HG02884 (cell line): ENCODE results near the gene MYO1D.

Experiments used
- ATAC-seq: cut with Tn5 transposase; IDR thresholded peaks from one replicate; pipeline ENCODE4 v1.9.1; 2021; ENCODE audit warnings: mild to moderate bottlenecking, moderate library complexity; ENCODE audit not compliant: unreplicated experiment

MYO1D gene

GRCh38 chr17:32517982-32518381, 358.9 kb downstream of the MYO1D start:
- ATAC-seq, result no peak

GRCh38 chr17:32516940-32517701, 359.8 kb downstream of the MYO1D start:
- no peak for ATAC-seq

GRCh38 chr17:32516450-32516849, 360.5 kb downstream of the MYO1D start:
- no peak for ATAC-seq

- no peak for ATAC-seq
These were observed 361.1 kb downstream of the MYO1D start for GRCh38 chr17:32515677-32516383.

GRCh38 chr17:32514606-32515005, 362.3 kb downstream of the MYO1D start:
- ATAC-seq, result no peak

- ATAC-seq, result no peak
These were observed 363.3 kb downstream of the MYO1D start for GRCh38 chr17:32513579-32513978.

GRCh38 chr17:32512328-32512727, 364.6 kb downstream of the MYO1D start:
- no peak for ATAC-seq

- ATAC-seq, result no peak
These were observed 366.5 kb downstream of the MYO1D start for GRCh38 chr17:32510466-32510865.

GRCh38 chr17:32508926-32509325, 368.0 kb downstream of the MYO1D start:
- no peak for ATAC-seq

GRCh38 chr17:32504166-32504990, 372.5 kb downstream of the MYO1D start:
- ATAC-seq, result no peak

GRCh38 chr17:32503251-32504165, 373.4 kb downstream of the MYO1D start:
- peak; percentile 92 for ATAC-seq

GRCh38 chr17:32502710-32503109, 374.2 kb downstream of the MYO1D start:
- ATAC-seq, result no peak

GRCh38 chr17:32502013-32502412, 374.9 kb downstream of the MYO1D start:
- no peak for ATAC-seq

- no peak for ATAC-seq
These were observed 378.5 kb downstream of the MYO1D start for GRCh38 chr17:32498391-32498790.

GRCh38 chr17:32497431-32498205, 379.3 kb downstream of the MYO1D start:
- no peak for ATAC-seq

GRCh38 chr17:32496395-32497073, 380.4 kb downstream of the MYO1D start:
- ATAC-seq, result no peak

GRCh38 chr17:32495359-32496231, 381.3 kb downstream of the MYO1D start:
- no peak for ATAC-seq
